HCT116 (cell line): ENCODE results near the gene SKI.

Source experiments
- ATF3 ChIP-seq: IDR thresholded peaks from 2 replicates; pipeline ENCODE4 v1.6.1; 2012
- CTCF ChIP-seq, 3 experiments: fragments of 200-600 bp in 1 of 3; sonication (generic) in 1 of 3; IDR thresholded peaks in 2 of 3; conservative IDR thresholded peaks in 1 of 3; 2 replicates each; pipeline ENCODE4 v1.5.1; 2012 to 2017; ENCODE audit warnings: low read depth in 2 of 3, low read length in 2 of 3, antibody characterized with exemption in 1 of 3, borderline replicate concordance in 1 of 3, control low read depth in 1 of 3, mild to moderate bottlenecking in 1 of 3, mixed read lengths in 1 of 3, mixed run types in 1 of 3, moderate library complexity in 1 of 3; ENCODE audit not compliant: insufficient read depth in 1 of 3
- EZH2 ChIP-seq: fragments of 200-600 bp; sonication (generic); IDR thresholded peaks from 2 replicates; pipeline ENCODE4 v1.6.1; 2017; ENCODE audit warnings: antibody characterized with exemption, mixed run types
- JUND ChIP-seq: IDR thresholded peaks from 2 replicates; pipeline ENCODE4 v1.6.1; 2012
- MAX ChIP-seq: IDR thresholded peaks from 2 replicates; pipeline ENCODE4 v1.6.1; 2012
- POLR2A ChIP-seq: IDR thresholded peaks from 2 replicates; pipeline ENCODE4 v1.7.0; 2011; ENCODE audit warnings: borderline replicate concordance; ENCODE audit not compliant: insufficient read depth, insufficient read length; ENCODE audit errors: extremely low read depth
- POLR2AphosphoS5 ChIP-seq: IDR thresholded peaks from 2 replicates; pipeline ENCODE4 v1.6.1; 2011; ENCODE audit warnings: mild to moderate bottlenecking, low read depth, low read length, moderate library complexity
- RAD21 ChIP-seq: IDR thresholded peaks from 2 replicates; pipeline ENCODE4 v1.6.1; 2012; ENCODE audit warnings: low read depth, mild to moderate bottlenecking
- SP1 ChIP-seq: IDR thresholded peaks from 2 replicates; pipeline ENCODE4 v1.6.1; 2012; ENCODE audit warnings: low read depth
- SRF ChIP-seq: IDR thresholded peaks from 2 replicates; pipeline ENCODE4 v1.6.1; 2012; ENCODE audit warnings: low read depth
- YY1 ChIP-seq: IDR thresholded peaks from 2 replicates; pipeline ENCODE4 v1.6.1; 2011; ENCODE audit warnings: low read length, low read depth, moderate library complexity, mild to moderate bottlenecking; ENCODE audit not compliant: insufficient replicate concordance; ENCODE audit errors: extremely low read depth
- ZBTB33 ChIP-seq: IDR thresholded peaks from 2 replicates; pipeline ENCODE4 v1.6.1; 2011; ENCODE audit warnings: mild to moderate bottlenecking, low read length, moderate library complexity; ENCODE audit not compliant: insufficient replicate concordance; ENCODE audit errors: extremely low read depth

GRCh38 chr1:2294033-2294724 lies 66.1 kb downstream of the SKI start:
- no peak for TF ChIP-seq CTCF (IDR thresholded peaks at IDR 0.05 in 2 of 3, conservative IDR thresholded peaks at IDR 0.05 in 1 of 3; ENCODE audit: borderline replicate concordance in 1 of 3, insufficient read depth in 1 of 3, low read depth in 2 of 3, low read length in 2 of 3)
- TF ChIP-seq EZH2, result no peak
- TF ChIP-seq ZBTB33, result no peak
- TF ChIP-seq POLR2A, result no peak
- no peak for TF ChIP-seq YY1
- TF ChIP-seq ATF3, result no peak
- no peak for TF ChIP-seq SP1
- no peak for TF ChIP-seq SRF
- TF ChIP-seq POLR2AphosphoS5, result no peak
- no peak for TF ChIP-seq JUND
- TF ChIP-seq MAX, result no peak
- no peak for TF ChIP-seq RAD21
